ENCODE measurements around the gene ADCY9.

ADCY9 gene

DNA sequence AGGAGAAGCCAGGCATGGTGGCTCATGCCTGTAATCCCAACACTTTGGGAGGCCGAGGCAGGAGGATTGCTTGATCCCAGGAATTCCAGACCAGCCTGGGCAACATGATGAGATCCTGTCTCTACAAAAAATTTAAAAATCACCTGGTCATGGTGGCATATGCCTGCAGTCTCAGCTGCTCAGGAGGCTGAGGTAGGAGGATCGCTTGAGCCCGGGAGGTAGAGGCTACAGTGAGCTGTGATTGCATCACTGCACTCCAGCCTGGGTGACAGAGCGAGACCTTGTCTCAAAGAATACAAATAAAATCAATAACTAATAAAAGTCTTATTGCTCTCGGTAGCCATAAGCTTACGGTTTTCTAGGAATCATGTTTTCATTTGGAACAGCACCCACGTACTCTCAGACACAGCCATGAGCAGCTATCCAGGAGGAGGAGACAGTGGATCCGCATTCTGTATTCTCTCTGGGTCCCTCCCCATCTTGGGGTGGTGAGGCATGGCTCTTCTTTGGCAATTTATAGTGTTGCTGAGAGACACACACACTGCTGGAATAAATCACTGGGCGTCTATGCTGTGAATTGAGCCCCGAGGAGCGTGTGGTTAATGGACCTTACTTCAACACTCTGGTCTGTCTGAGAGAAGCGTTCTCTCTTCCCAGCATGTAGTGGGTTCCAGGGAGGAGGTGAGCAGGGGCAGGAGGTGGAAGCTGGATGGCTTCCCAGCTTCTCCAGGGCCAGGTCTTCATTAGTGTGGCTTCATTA lies 8.5 kb upstream of the ADCY9 start:
- H3K4me3 ChIP-seq (ENCODE audit: low read depth in 1 of 5, low read length in 5 of 5), result no peak overlapping the region
- no peak overlapping the region for H3K27ac ChIP-seq (ENCODE audit: low read depth, low read length)
- no peaks in the 10 kb centered on the region for H3K4me1 ChIP-seq (ENCODE audit: control insufficient read depth in 5 of 5, insufficient read depth in 5 of 5, low read length in 5 of 5)
- H3K9me3 ChIP-seq (ENCODE audit: control insufficient read depth in 5 of 5, low read length in 5 of 5), result no peaks in the 10 kb centered on the region
- no peak overlapping the region for H3K9ac ChIP-seq (ENCODE audit: low read length in 5 of 5)
- H3K36me3 ChIP-seq (ENCODE audit: control insufficient read depth in 5 of 5, insufficient read depth in 5 of 5, low read length in 5 of 5), result no peaks in the 10 kb centered on the region
- H3K27me3 ChIP-seq (ENCODE audit: control insufficient read depth in 5 of 5, insufficient read depth in 4 of 5, low read length in 5 of 5), result no peaks in the 10 kb centered on the region

DNA sequence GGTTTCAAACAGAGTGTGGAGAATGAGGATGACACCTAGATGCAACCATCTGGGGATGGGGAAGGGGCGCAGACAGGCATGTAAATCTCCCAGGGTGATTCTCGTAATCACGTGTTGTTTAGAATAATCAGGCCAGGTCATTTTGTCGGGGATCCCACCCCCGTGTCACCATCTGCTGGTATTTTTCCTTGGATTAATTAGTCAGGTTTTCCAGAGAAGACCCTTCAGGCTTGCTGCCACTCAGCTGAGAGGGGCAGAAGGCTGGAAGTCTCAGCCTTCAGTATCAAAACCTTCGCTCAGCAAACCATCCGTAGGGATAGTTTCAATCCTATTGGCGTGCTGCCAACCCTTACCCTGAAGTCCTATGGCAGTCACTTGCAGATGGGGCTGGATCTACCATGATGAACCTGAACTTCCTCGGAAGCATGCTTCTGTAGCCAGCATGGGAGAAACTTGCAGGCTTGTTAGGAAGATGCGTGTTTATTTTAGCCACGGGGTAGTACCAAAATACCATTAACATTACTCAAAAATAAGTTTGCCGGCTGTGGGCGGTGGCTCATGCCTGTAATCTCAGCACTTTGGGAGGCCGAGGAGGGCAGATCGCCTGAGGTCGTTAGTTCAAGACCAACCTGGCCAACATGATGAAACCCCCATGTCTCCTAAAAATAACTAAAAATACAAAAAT lies 7.5 kb upstream of the ADCY9 start:
- no peaks in the 10 kb centered on the region for H3K27me3 ChIP-seq (ENCODE audit: control insufficient read depth in 5 of 5, insufficient read depth in 4 of 5, low read length in 5 of 5)
- H3K36me3 ChIP-seq (ENCODE audit: control insufficient read depth in 5 of 5, insufficient read depth in 5 of 5, low read length in 5 of 5), result no peaks in the 10 kb centered on the region
- no peak overlapping the region for H3K4me3 ChIP-seq (ENCODE audit: low read depth in 1 of 5, low read length in 5 of 5)
- H3K4me1 ChIP-seq (ENCODE audit: control insufficient read depth in 5 of 5, insufficient read depth in 5 of 5, low read length in 5 of 5), result no peaks in the 10 kb centered on the region
- no peak overlapping the region for H3K9ac ChIP-seq (ENCODE audit: low read length in 5 of 5)
- H3K9me3 ChIP-seq (ENCODE audit: control insufficient read depth in 5 of 5, low read length in 5 of 5), result no peaks in the 10 kb centered on the region
- no peak overlapping the region for H3K27ac ChIP-seq (ENCODE audit: low read depth, low read length)

DNA sequence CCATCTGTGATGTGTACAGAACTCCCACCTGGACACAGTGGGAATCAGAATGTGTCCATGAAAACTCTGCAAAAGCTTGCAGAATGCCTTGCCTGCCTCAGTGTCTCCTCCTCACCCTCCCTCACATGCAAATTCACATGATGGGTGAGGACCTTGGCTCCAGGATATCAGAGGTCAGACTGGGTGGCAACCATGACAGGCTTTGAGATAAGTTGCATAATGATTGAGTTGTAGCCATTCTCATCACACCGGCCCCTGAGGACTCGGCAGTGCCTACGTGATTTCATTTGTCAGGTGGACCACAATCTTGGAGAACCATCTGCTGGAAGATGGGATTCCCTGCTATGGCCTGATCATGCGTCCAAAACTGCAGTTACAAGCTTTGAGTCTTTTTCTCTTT lies 3.9 kb upstream of the ADCY9 start:
- Histone ChIP-seq H3K9me3 (ENCODE audit: control insufficient read depth in 5 of 5, low read length in 5 of 5) (no peaks in the 10 kb centered on the region), H3K27ac (ENCODE audit: low read depth, low read length) (no peak overlapping the region), H3K9ac (ENCODE audit: low read length in 5 of 5) (no peak overlapping the region), H3K4me1 (ENCODE audit: control insufficient read depth in 5 of 5, insufficient read depth in 5 of 5, low read length in 5 of 5) (peaks cover 0 to 13% (median 13%) of the 10 kb centered on the region in 5 donors), H3K4me3 (ENCODE audit: low read depth in 1 of 5, low read length in 5 of 5) (no peak overlapping the region), H3K27me3 (ENCODE audit: control insufficient read depth in 5 of 5, insufficient read depth in 4 of 5, low read length in 5 of 5) (no peaks in the 10 kb centered on the region), H3K36me3 (ENCODE audit: control insufficient read depth in 5 of 5, insufficient read depth in 5 of 5, low read length in 5 of 5) (no peaks in the 10 kb centered on the region)

DNA sequence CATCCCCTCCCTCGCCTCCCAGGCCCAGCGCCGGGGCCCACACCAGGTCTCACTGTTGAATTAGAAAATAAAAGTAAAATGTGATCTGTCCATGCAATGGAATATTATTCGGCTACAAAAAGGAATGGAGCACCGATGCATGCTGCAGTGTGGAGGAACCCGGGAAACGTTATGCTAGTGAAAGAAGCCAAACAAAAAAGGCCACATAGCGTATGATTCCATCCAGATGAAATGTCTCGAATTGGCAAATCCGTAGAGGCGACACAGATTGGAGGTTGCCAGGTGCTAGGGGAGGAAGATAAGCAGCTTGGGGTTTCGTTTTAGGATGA lies 972 bp upstream of the ADCY9 start:
- peaks cover 0 to 42% (median 42%) of the 10 kb centered on the region in 5 donors for H3K4me1 ChIP-seq (ENCODE audit: control insufficient read depth in 5 of 5, insufficient read depth in 5 of 5, low read length in 5 of 5)
- peak overlapping the region; percentile 69 to 76 (median 75) for H3K4me3 ChIP-seq (ENCODE audit: low read depth in 1 of 5, low read length in 5 of 5)
- no peaks in the 10 kb centered on the region for H3K9me3 ChIP-seq (ENCODE audit: control insufficient read depth in 5 of 5, low read length in 5 of 5)
- peak overlapping the region; percentile 41 for H3K27ac ChIP-seq (ENCODE audit: low read depth, low read length)
- H3K27me3 ChIP-seq (ENCODE audit: control insufficient read depth in 5 of 5, insufficient read depth in 4 of 5, low read length in 5 of 5), result no peaks in the 10 kb centered on the region
- peak overlapping the region in 4 of 5 donors; percentile 68 to 89 (median 78) for H3K9ac ChIP-seq (ENCODE audit: low read length in 5 of 5)
- no peaks in the 10 kb centered on the region for H3K36me3 ChIP-seq (ENCODE audit: control insufficient read depth in 5 of 5, insufficient read depth in 5 of 5, low read length in 5 of 5)

DNA sequence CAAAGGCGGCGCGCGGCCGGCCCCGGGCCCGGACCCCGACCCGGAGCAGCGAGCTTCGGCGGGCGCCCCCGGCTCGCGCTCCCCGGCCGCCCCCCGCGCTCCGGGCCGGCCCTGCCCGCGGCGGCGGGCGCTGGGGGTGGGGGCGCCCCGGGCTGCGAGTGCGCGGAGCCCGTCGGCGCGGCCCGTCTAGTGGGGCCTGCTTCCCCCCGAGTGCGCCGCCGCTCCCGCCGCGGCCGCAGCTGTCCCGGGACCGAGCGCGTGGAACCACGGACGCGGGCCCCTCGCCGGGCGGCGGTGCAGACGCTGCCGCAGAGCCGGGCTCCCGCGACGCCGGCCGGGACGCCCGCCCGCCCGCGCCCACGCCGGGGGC lies 308 bp downstream of the ADCY9 start:
- H3K27ac ChIP-seq (ENCODE audit: low read depth, low read length), result no peak overlapping the region
- H3K9me3 ChIP-seq (ENCODE audit: control insufficient read depth in 5 of 5, low read length in 5 of 5), result no peaks in the 10 kb centered on the region
- H3K27me3 ChIP-seq (ENCODE audit: control insufficient read depth in 5 of 5, insufficient read depth in 4 of 5, low read length in 5 of 5), result no peaks in the 10 kb centered on the region
- H3K36me3 ChIP-seq (ENCODE audit: control insufficient read depth in 5 of 5, insufficient read depth in 5 of 5, low read length in 5 of 5), result no peaks in the 10 kb centered on the region
- peaks cover 0 to 54% (median 52%) of the 10 kb centered on the region in 5 donors for H3K4me1 ChIP-seq (ENCODE audit: control insufficient read depth in 5 of 5, insufficient read depth in 5 of 5, low read length in 5 of 5)
- H3K9ac ChIP-seq (ENCODE audit: low read length in 5 of 5), result no peak overlapping the region
- peak overlapping the region in 4 of 5 donors; percentile 27 to 69 (median 66) for H3K4me3 ChIP-seq (ENCODE audit: low read depth in 1 of 5, low read length in 5 of 5)

DNA sequence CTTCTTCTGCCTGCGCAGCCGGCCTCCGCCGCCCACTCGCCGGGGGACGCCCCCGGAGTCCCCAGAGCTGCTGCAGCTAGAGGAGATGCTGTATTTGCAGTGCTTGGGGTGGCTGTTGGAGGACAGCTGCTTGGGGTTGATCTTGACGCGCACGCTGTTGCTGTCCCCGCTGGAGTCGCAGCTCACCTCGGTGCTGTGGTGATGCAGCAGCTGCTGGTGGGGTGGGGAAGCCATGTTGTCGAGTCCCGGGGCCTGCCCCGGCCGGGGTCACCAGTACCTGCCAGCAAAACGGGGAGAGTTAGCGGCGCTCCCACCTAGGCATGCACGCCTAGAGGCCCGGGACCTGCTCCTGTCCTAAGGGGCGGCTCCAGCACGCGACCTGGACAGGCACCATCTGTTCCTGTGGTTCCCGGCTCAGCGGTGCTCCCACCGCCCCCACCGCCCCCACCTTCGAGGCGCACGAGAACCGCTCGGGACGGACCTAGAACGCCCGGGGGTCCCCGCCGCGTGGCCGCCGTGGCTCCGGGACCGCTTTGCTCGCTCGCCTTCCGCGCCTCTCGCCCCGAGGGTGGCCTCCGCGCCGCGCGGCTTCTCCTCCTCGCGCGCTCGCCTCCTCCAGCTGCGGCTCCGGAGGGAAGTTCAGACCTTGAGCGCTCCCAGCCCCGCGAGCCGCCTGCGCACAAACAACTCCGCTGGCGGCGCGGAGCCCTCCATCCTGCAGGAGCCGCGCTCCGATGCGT lies 863 bp downstream of the ADCY9 start:
- Histone ChIP-seq H3K9me3 (ENCODE audit: control insufficient read depth in 5 of 5, low read length in 5 of 5) (no peaks in the 10 kb centered on the region), H3K36me3 (ENCODE audit: control insufficient read depth in 5 of 5, insufficient read depth in 5 of 5, low read length in 5 of 5) (no peaks in the 10 kb centered on the region), H3K27me3 (ENCODE audit: control insufficient read depth in 5 of 5, insufficient read depth in 4 of 5, low read length in 5 of 5) (no peaks in the 10 kb centered on the region), H3K9ac (ENCODE audit: low read length in 5 of 5) (peak overlapping the region in 3 of 5 donors; percentile 2 to 62 (median 43)), H3K27ac (ENCODE audit: low read depth, low read length) (no peak overlapping the region), H3K4me1 (ENCODE audit: control insufficient read depth in 5 of 5, insufficient read depth in 5 of 5, low read length in 5 of 5) (peaks cover 0 to 59% (median 56%) of the 10 kb centered on the region in 5 donors), H3K4me3 (ENCODE audit: low read depth in 1 of 5, low read length in 5 of 5) (peak overlapping the region in 4 of 5 donors; percentile 59 to 69 (median 66))

DNA sequence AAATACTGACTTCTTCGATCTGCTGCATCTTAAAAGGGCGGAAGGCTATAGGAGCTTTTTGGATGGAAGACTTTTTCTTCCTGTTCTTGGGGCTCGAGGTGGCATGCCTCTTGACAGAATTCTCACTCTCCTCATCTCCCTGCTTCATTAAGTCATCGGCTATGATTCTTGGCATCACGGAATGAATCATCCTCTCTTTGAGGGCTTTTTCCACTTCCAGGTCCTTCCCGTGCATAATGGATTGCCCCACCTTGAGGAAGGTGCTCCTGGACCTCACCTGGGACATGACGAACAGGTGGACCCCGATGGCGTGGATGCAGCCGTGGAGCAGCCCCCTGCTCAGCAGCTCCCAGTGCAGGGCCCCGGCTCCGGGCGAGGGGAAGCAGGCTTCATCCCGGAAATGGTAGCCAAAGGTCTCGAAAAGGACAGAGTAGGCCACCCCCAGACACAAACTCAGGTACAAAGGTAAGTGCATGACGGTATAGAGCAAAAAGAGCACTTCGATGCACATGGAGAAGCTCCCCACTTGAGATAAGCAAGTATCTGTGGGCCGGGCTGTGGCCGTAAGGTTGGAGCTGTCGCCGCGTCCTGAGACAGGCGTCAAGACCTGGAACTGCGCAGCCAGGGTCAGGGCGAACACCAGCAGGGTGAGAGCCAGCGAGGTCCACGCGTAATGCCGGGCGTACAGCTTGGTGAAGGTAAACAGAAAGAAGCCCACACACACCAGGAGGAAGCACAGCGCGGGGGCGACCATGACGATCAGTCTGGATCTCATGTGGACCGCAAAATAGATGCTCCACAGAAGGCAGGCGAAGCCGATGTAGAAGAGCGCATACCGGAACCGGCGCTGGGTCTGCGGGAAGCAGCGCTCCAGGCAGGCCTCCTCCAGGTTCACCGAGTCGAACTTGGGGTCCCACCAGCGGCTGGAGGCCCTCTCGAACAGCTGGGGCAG lies 1.7 kb downstream of the ADCY9 start:
- no peaks in the 10 kb centered on the region for H3K27me3 ChIP-seq (ENCODE audit: control insufficient read depth in 5 of 5, insufficient read depth in 4 of 5, low read length in 5 of 5)

DNA sequence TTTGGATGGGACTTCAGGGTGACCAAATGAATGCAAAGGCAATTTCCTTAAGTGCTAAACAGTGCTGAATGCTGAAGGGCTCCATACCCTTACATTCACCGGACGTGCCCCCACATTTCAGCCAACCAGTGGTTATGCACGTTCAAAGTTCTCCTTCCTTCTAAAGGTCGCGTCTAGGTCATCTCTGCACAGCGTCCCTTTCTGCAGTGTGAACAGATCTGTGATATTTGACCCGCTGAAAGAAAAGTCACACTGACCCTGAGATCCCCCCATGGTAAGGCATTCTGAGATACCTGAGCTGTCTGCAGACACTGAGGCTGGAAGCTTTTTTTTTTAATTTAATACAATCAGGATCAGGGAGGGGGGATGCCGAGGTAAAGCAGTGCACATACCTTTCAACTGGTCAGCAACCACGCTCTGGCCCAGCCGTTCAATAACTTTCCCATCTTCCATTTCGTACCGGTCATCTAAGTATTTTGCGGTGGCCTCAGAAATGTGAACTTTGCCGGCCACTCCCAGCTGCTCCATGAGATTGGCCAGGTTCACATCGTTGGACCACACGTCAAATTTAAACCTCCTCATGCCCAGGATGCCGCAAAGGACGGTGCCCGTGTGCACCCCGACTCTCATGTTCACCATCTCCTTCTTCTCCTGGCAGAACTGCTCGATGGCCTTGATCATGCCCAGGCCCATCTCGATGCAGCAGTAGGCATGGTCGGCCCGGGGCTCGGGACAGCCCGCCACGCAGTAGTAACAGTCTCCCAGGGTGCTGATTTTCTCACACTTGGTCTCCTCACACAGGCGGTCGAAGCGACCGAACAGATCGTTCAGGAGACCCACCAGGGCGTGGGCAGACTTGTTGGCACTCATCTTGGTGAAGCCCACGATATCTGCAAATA lies 2.6 kb downstream of the ADCY9 start:
- peaks cover 0 to 60% (median 59%) of the 10 kb centered on the region in 5 donors for H3K4me1 ChIP-seq (ENCODE audit: control insufficient read depth in 5 of 5, insufficient read depth in 5 of 5, low read length in 5 of 5)
- H3K27me3 ChIP-seq (ENCODE audit: control insufficient read depth in 5 of 5, insufficient read depth in 4 of 5, low read length in 5 of 5), result no peaks in the 10 kb centered on the region
- no peak overlapping the region for H3K27ac ChIP-seq (ENCODE audit: low read depth, low read length)
- no peaks in the 10 kb centered on the region for H3K9me3 ChIP-seq (ENCODE audit: control insufficient read depth in 5 of 5, low read length in 5 of 5)
- peak overlapping the region in 4 of 5 donors; percentile 27 to 66 (median 37) for H3K9ac ChIP-seq (ENCODE audit: low read length in 5 of 5)
- H3K4me3 ChIP-seq (ENCODE audit: low read depth in 1 of 5, low read length in 5 of 5), result peak overlapping the region; percentile 7 to 64 (median 47)
- H3K36me3 ChIP-seq (ENCODE audit: control insufficient read depth in 5 of 5, insufficient read depth in 5 of 5, low read length in 5 of 5), result no peaks in the 10 kb centered on the region

More for the DNA sequence above, 1.7 kb downstream of the ADCY9 start:
- Histone ChIP-seq H3K36me3 (ENCODE audit: control insufficient read depth in 5 of 5, insufficient read depth in 5 of 5, low read length in 5 of 5) (no peaks in the 10 kb centered on the region), H3K9me3 (ENCODE audit: control insufficient read depth in 5 of 5, low read length in 5 of 5) (no peaks in the 10 kb centered on the region), H3K4me1 (ENCODE audit: control insufficient read depth in 5 of 5, insufficient read depth in 5 of 5, low read length in 5 of 5) (peaks cover 0 to 60% (median 58%) of the 10 kb centered on the region in 5 donors), H3K27ac (ENCODE audit: low read depth, low read length) (no peak overlapping the region), H3K9ac (ENCODE audit: low read length in 5 of 5) (peak overlapping the region in 3 of 5 donors; percentile 2 to 62 (median 43)), H3K4me3 (ENCODE audit: low read depth in 1 of 5, low read length in 5 of 5) (peak overlapping the region in 4 of 5 donors; percentile 59 to 69 (median 66))

Data from subcutaneous abdominal adipose tissue (tissue), 5 donors.